ENCODE data around the gene ART4. TPM values are rescaled to one million over a fixed set of nuclear protein-coding genes. Genes with fewer than 3 reads are reported as not detected.

Gene ART4
- total RNA-seq, 1 experiment from 2014 or later = not detected

DNA sequence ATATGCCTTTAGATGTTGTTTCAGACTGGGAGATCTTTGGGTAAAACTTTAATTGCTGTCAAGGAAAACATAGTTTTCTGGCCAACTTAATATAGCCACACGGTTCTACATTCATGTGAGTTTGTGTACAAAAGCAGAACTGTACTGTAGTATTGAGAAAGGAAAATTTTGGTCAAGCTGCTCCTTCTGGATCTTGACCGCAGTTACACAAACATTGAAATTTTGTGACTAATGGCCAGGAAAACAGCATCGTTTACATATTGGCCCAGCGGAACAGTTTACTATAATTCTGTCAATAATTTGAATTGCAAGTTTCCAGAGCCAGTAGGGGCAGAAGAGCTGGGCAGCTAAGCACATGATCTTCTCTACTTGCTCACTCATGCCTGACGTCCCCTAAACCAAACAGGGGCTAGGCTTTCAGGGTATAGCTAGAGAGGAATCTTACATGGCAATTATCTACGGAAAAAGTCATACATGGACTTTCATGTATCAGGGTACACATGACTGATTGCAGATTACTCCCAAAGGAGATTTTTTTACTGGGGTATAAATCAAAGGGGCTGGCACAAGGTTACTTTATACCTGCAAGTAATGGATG lies 11.4 kb upstream of the ART4 start:
- ATAC-seq = no peak
- H3K27me3 ChIP-seq (ENCODE audit: insufficient read depth, low read length) = no peaks in the 10 kb centered on the region
- RAD21 ChIA-PET (ENCODE audit: low non-redundant PET in 1 of 2, low total read pairs in 2 of 2, uncharacterized antibody in 2 of 2, unreplicated experiment in 2 of 2) = no interaction called here
- no peak overlapping the region for H2AFZ ChIP-seq (ENCODE audit: low read depth, low read length, poor library complexity, severe bottlenecking)
- H3K4me3 ChIP-seq (replicated peaks in 1 of 2; ENCODE audit: low read depth in 1 of 2, low read length in 2 of 2) = no peak overlapping the region
- POLR2A ChIA-PET = no interaction called here
- no peak for DNase-seq (ENCODE audit: low read depth, low spot score)
- no peak overlapping the region for H3K9ac ChIP-seq (ENCODE audit: low read length)
- no peaks in the 10 kb centered on the region for H3K79me2 ChIP-seq (ENCODE audit: insufficient read depth, low read length)
- H3K9me3 ChIP-seq (ENCODE audit: control insufficient read depth in 1 of 2, insufficient read depth in 1 of 2, low read depth in 1 of 2, low read length in 2 of 2) = no peaks in the 10 kb centered on the region
- H3K36me3 ChIP-seq (ENCODE audit: control insufficient read depth in 1 of 2, insufficient read depth in 2 of 2, low read length in 2 of 2) = no peaks in the 10 kb centered on the region
- CTCF ChIA-PET = no interaction called here
- TF ChIP-seq CEBPB (IDR thresholded peaks at IDR 0.05; ENCODE audit: low read depth) = no peak
- TF ChIP-seq POLR2AphosphoS5 (IDR thresholded peaks at IDR 0.05; ENCODE audit: low read depth, low read length) = no peak
- TF ChIP-seq EGR1 (IDR thresholded peaks at IDR 0.05; ENCODE audit: low read depth) = no peak
- TF ChIP-seq, protein P1, sequence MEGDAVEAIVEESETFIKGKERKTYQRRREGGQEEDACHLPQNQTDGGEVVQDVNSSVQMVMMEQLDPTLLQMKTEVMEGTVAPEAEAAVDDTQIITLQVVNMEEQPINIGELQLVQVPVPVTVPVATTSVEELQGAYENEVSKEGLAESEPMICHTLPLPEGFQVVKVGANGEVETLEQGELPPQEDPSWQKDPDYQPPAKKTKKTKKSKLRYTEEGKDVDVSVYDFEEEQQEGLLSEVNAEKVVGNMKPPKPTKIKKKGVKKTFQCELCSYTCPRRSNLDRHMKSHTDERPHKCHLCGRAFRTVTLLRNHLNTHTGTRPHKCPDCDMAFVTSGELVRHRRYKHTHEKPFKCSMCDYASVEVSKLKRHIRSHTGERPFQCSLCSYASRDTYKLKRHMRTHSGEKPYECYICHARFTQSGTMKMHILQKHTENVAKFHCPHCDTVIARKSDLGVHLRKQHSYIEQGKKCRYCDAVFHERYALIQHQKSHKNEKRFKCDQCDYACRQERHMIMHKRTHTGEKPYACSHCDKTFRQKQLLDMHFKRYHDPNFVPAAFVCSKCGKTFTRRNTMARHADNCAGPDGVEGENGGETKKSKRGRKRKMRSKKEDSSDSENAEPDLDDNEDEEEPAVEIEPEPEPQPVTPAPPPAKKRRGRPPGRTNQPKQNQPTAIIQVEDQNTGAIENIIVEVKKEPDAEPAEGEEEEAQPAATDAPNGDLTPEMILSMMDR (IDR thresholded peaks at IDR 0.05 in 2 of 3, conservative IDR thresholded peaks at IDR 0.05 in 1 of 3; ENCODE audit: borderline replicate concordance in 1 of 3, insufficient read depth in 1 of 3, low read depth in 2 of 3, low read length in 2 of 3) = no peak
- no peak for TF ChIP-seq JUND (IDR thresholded peaks at IDR 0.05)
- TF ChIP-seq ZNF274 (IDR thresholded peaks at IDR 0.05; ENCODE audit: low read depth, low read length) = no peak
- no peak for TF ChIP-seq SRF (IDR thresholded peaks at IDR 0.05; ENCODE audit: low read depth)
- no peak for TF ChIP-seq CBX3 (IDR thresholded peaks at IDR 0.05; ENCODE audit: low read depth)
- TF ChIP-seq YY1 (IDR thresholded peaks at IDR 0.05; ENCODE audit: extremely low read depth, insufficient replicate concordance, low read depth, low read length) = no peak
- no peak for TF ChIP-seq RAD21 (IDR thresholded peaks at IDR 0.05; ENCODE audit: low read depth)
- TF ChIP-seq, protein P2, sequence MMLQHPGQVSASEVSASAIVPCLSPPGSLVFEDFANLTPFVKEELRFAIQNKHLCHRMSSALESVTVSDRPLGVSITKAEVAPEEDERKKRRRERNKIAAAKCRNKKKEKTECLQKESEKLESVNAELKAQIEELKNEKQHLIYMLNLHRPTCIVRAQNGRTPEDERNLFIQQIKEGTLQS (IDR thresholded peaks at IDR 0.05) = no peak
- no peak for TF ChIP-seq ELF1 (IDR thresholded peaks at IDR 0.05; ENCODE audit: borderline replicate concordance, low read depth)
- TF ChIP-seq, protein P3, sequence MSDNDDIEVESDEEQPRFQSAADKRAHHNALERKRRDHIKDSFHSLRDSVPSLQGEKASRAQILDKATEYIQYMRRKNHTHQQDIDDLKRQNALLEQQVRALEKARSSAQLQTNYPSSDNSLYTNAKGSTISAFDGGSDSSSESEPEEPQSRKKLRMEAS (IDR thresholded peaks at IDR 0.05) = no peak
- TF ChIP-seq ZFX (IDR thresholded peaks at IDR 0.05) = no peak
- TF ChIP-seq SIN3A (IDR thresholded peaks at IDR 0.05; ENCODE audit: low read depth) = no peak
- no peak for TF ChIP-seq EZH2 (IDR thresholded peaks at IDR 0.05)
- no peak for TF ChIP-seq FOSL1 (IDR thresholded peaks at IDR 0.05; ENCODE audit: low read depth)
- intact Hi-C loops (cut with micrococcal nuclease) = no loop called here
- no peak overlapping the region for H3K4me2 ChIP-seq (ENCODE audit: low read length)
- no peaks in the 10 kb centered on the region for H4K20me1 ChIP-seq (ENCODE audit: insufficient read depth)
- H3K4me1 ChIP-seq (ENCODE audit: control insufficient read depth in 1 of 2, insufficient read depth in 2 of 2, low read length in 2 of 2) = no peaks in the 10 kb centered on the region
- BruUV-seq (replicated peaks) = no TSS peak
- H3K27ac ChIP-seq (ENCODE audit: low read depth, low read length) = no peak overlapping the region
- no peaks in the 10 kb centered on the region for H3K9me2 ChIP-seq (ENCODE audit: insufficient read depth)
